Liver (tissue), 3 donors: ENCODE data around the gene ATP8B3.

ENCODE experiments used
- ATF3 ChIP-seq: IDR thresholded peaks from 2 replicates; pipeline ENCODE4 v1.6.1; 2016; ENCODE audit warnings: antibody characterized with exemption
- CTCF ChIP-seq: fragments of 150-350 bp; IDR thresholded peaks from 2 replicates; pipeline ENCODE4 v1.5.1; 2017; ENCODE audit warnings: improper control_type of control experiment, low read depth, low read length; ENCODE audit not compliant: missing input control
- EGR1 ChIP-seq, 2 donors: IDR thresholded peaks; 2 replicates each; pipeline ENCODE4 v1.6.1; 2016 to 2018; ENCODE audit warnings: antibody characterized with exemption in 2 of 2, low read depth in 2 of 2
- GABPA ChIP-seq, 2 donors: IDR thresholded peaks in 1 of 2; conservative IDR thresholded peaks in 1 of 2; 2 replicates each; pipeline ENCODE4 v1.6.1; 2016; ENCODE audit warnings: antibody characterized with exemption in 2 of 2, mild to moderate bottlenecking in 1 of 2, moderate library complexity in 1 of 2
- JUND ChIP-seq, 2 donors: IDR thresholded peaks; 2 replicates each; pipeline ENCODE4 v1.6.1; 2016; ENCODE audit warnings: antibody characterized with exemption in 2 of 2
- MAX ChIP-seq: IDR thresholded peaks from 2 replicates; pipeline ENCODE4 v1.6.1; 2016; ENCODE audit warnings: antibody characterized with exemption
- NR2F2 ChIP-seq: IDR thresholded peaks from 2 replicates; pipeline ENCODE4 v1.6.1; 2016; ENCODE audit warnings: antibody characterized with exemption
- REST ChIP-seq: IDR thresholded peaks from 2 replicates; pipeline ENCODE4 v1.6.1; 2016; ENCODE audit warnings: antibody characterized with exemption, mild to moderate bottlenecking
- RXRA ChIP-seq, 2 donors: IDR thresholded peaks; 2 replicates each; pipeline ENCODE4 v1.6.1; 2017 to 2018; ENCODE audit warnings: antibody characterized with exemption in 2 of 2, mild to moderate bottlenecking in 1 of 2
- SP1 ChIP-seq: IDR thresholded peaks from 2 replicates; pipeline ENCODE4 v1.6.1; 2018; ENCODE audit warnings: antibody characterized with exemption, mild to moderate bottlenecking
- TAF1 ChIP-seq: conservative IDR thresholded peaks from 2 replicates; pipeline ENCODE4 v1.6.1; 2016; ENCODE audit warnings: antibody characterized with exemption, mild to moderate bottlenecking
- YY1 ChIP-seq: IDR thresholded peaks from 2 replicates; pipeline ENCODE4 v1.6.1; 2016; ENCODE audit warnings: antibody characterized with exemption, mild to moderate bottlenecking
- ZBTB33 ChIP-seq: IDR thresholded peaks from 2 replicates; pipeline ENCODE4 v1.6.1; 2016; ENCODE audit warnings: antibody characterized with exemption
- donor health status: healthy.
- donor health status: healthy.

- TF ChIP-seq CTCF: no peak
- TF ChIP-seq GABPA (IDR thresholded peaks at IDR 0.05 in 1 of 2, conservative IDR thresholded peaks at IDR 0.05 in 1 of 2): no peak
- TF ChIP-seq MAX: no peak
- TF ChIP-seq REST: no peak
- no peak for TF ChIP-seq SP1
- no peak for TF ChIP-seq ATF3
- no peak for TF ChIP-seq TAF1
- TF ChIP-seq EGR1 (IDR thresholded peaks at IDR 0.05; ENCODE audit: low read depth in 2 of 2): no peak
- TF ChIP-seq ZBTB33: no peak
- TF ChIP-seq NR2F2: no peak
- no peak for TF ChIP-seq JUND (IDR thresholded peaks at IDR 0.05)
- no peak for TF ChIP-seq YY1
- TF ChIP-seq RXRA (IDR thresholded peaks at IDR 0.05): no peak
Measured at GRCh38 chr19:1855040-1855827, 43.2 kb upstream of the ATP8B3 start.
